ENCODE measurements around the gene FASTKD2.
A peak's percentile ranks its signal among the peaks of the same experiment; 100 is the strongest.

Gene FASTKD2

DNA sequence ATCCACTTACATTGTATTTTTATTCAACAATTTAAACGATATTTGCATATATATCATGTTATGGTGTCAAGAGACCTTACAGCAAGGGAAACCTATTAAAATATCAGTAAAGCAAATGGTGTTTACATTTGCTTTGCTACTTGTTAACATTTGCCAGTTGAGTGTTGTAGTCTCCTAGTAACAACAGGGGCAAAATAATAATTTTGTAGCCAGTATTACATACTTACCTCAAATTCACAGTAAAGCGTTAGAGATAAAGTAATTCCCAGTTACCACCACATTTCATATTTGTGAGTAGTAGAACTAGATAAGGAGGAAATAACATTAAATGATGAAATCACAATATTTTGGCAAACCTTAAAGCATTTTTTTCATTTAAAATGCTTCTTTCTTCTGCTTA lies 71.3 kb downstream of the FASTKD2 start:
- DNase-seq (ENCODE audit: low spot score): no peak

DNA sequence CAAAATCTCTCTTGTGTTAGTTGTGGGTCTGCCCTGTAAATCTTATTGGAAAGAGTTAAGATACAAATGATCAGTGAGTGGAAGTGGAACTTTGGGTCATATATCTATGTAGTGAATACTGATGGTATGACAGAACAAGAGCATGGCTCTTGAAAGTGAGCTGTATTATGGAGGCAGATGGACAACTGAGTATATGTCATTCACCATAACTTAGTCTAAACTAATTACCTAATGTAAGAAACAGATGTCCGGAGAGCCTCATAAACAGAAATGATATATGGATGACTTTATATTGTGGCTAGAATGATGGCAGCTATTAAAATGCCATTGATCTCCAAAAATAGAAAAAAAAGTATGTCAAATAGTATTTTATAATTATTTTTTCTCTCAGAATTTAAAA lies 72.4 kb downstream of the FASTKD2 start:
- DNase-seq (ENCODE audit: low spot score): peak; percentile 84

DNA sequence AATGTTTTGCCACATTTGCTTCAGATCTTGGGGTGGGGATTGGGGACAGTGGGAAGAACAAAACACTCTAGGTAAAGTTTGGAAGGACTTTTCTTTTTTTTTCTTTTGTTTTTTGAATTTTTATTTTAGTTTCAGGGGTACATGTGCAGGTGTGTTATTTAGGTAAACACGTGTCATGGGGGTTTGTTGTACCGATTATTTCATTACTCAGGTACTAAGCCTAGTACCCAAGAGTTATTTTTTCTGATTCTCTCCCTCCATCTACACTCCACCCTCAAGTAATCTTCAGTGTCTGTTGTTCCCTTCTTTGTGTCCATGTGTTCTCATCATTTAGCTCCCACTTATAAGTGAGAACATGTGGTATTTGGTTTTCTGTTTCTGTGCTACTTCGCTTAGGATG lies 73.3 kb downstream of the FASTKD2 start:
- DNase-seq (ENCODE audit: low spot score): no peak

DNA sequence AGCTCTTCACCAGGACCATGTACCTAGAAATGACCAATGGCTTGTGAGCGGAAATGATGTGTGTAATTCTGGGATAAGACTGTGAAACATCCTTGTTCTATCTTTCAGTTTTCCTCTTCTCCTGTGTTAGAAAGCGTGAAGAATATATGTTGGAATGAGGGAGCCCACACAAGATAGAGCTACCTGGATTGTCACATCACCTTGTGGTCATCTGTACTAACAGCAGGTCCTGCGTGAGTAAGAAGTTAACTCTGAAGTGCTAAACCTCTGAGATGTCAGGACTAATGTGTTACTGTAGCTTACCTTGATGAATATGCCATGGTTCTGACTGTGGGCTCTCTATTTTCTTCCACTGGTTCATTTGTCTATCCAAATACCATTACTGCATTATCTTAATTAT lies 75.6 kb downstream of the FASTKD2 start:
- no peak for DNase-seq (ENCODE audit: low spot score)

Small RNA genes within 50 kb of the gene (small RNA-seq; reads per million reads assigned to genes)
- gene MIR3130-2: 0 reads per million in 2 experiments

Data from SK-N-DZ (cell line).